HG03064 (cell line): ENCODE measurements around the gene MOV10L1.

Experiments
- ATAC-seq: cut with Tn5 transposase; IDR thresholded peaks from one replicate; pipeline ENCODE4 v1.9.1; 2021; ENCODE audit warnings: low read depth; ENCODE audit not compliant: unreplicated experiment

MOV10L1 gene

GRCh38 chr22:50173311-50173982 lies 83.6 kb downstream of the MOV10L1 start:
- ATAC-seq = no peak

- no peak for ATAC-seq
Measured at GRCh38 chr22:50173983-50174355, 84.2 kb downstream of the MOV10L1 start.

GRCh38 chr22:50174382-50175190 lies 84.8 kb downstream of the MOV10L1 start:
- ATAC-seq = no peak

GRCh38 chr22:50175191-50175461 lies 85.3 kb downstream of the MOV10L1 start:
- ATAC-seq = no peak

GRCh38 chr22:50175921-50176849 lies 86.4 kb downstream of the MOV10L1 start:
- ATAC-seq = no peak

- ATAC-seq = no peak
Measured at GRCh38 chr22:50176850-50177536, 87.2 kb downstream of the MOV10L1 start.

GRCh38 chr22:50177537-50178470 lies 88.0 kb downstream of the MOV10L1 start:
- no peak for ATAC-seq

- no peak for ATAC-seq
Measured at GRCh38 chr22:50178471-50178864, 88.7 kb downstream of the MOV10L1 start.

- ATAC-seq = no peak
Measured at GRCh38 chr22:50178871-50179869, 89.4 kb downstream of the MOV10L1 start.

GRCh38 chr22:50179937-50180726 lies 90.3 kb downstream of the MOV10L1 start:
- no peak for ATAC-seq

- ATAC-seq = no peak
Measured at GRCh38 chr22:50180727-50181521, 91.1 kb downstream of the MOV10L1 start.

GRCh38 chr22:50182176-50183081 lies 92.6 kb downstream of the MOV10L1 start:
- no peak for ATAC-seq

GRCh38 chr22:50183141-50183971 lies 93.5 kb downstream of the MOV10L1 start:
- ATAC-seq = no peak

- no peak for ATAC-seq
Measured at GRCh38 chr22:50184004-50184901, 94.4 kb downstream of the MOV10L1 start.
